Activated CD8-positive, alpha-beta T cell treated with anti-CD3 and anti-CD28 coated beads for 36 hours (primary cell): Measurements from ENCODE around the gene PON3. TPM values are rescaled to one million over a fixed set of nuclear protein-coding genes. Genes with fewer than 3 reads are reported as not detected.

Experiments used
- ATAC-seq: fragments of 200-7000 bp; cut with Tn5 transposase; one replicate; pipeline ENCODE4 v1.10.0; 2021; ENCODE audit warnings: mild to moderate bottlenecking, moderate library complexity
- CTCF ChIA-PET: fragments of 350-600 bp; sonication (Branson Sonifier 250); formaldehyde crosslinking; loops from one replicate; lab custom pipeline; 2021; ENCODE audit warnings: antibody characterized with exemption; lab: Charles Lee
- POLR2A ChIA-PET: fragments of 350-600 bp; sonication (Branson Sonifier 250); formaldehyde crosslinking; loops from one replicate; lab custom pipeline; 2021; ENCODE audit warnings: antibody characterized with exemption; lab: Charles Lee
- DNase-seq: peaks from one replicate; pipeline ENCODE4 v3.0.0-alpha.2; 2020
- H3K27ac Mint-ChIP-seq: one replicate; pipeline ENCODE4 v1.8.0; 2021; ENCODE audit warnings: mild to moderate bottlenecking, mixed read lengths
- H3K27me3 Mint-ChIP-seq: one replicate; pipeline ENCODE4 v1.8.0; 2021; ENCODE audit warnings: mixed read lengths
- H3K36me3 Mint-ChIP-seq: one replicate; pipeline ENCODE4 v1.8.0; 2021; ENCODE audit warnings: low read depth, mixed read lengths
- H3K4me1 Mint-ChIP-seq: one replicate; pipeline ENCODE4 v1.8.0; 2021; ENCODE audit warnings: low read depth, mixed read lengths
- H3K4me3 Mint-ChIP-seq: one replicate; pipeline ENCODE4 v1.8.0; 2021; ENCODE audit warnings: mild to moderate bottlenecking, moderate library complexity, mixed read lengths
- H3K9me3 Mint-ChIP-seq: one replicate; pipeline ENCODE4 v1.8.0; 2021; ENCODE audit warnings: mixed read lengths
- CTCF ChIP-seq: fragments of 200-600 bp; IDR thresholded peaks from one replicate; pipeline ENCODE4 v1.8.0; 2022; ENCODE audit warnings: antibody characterized with exemption, mild to moderate bottlenecking
- intact Hi-C: fragments of 100-400 bp; cut with micrococcal nuclease; formaldehyde crosslinking; loops from one replicate; pipeline ENCODE4 v1.10.0; 2022
- total RNA-seq, 2 experiments: library from RNA; stranded (reverse); gene quantifications; one replicate each; pipeline ENCODE4 v1.2.3, GENCODE V29; 2021

The PON3 gene
- total RNA-seq, 2 experiments from 2014 or later: not detected

GRCh38 chr7:95405208-95405607, 9.0 kb upstream of the PON3 start:
- intact Hi-C loops: no loop called here
- POLR2A ChIA-PET: no interaction called here
- ATAC-seq: no peak
- Mint-ChIP-seq H3K9me3 (no peaks in the 10 kb centered on the region), H3K4me1 (no peaks in the 10 kb centered on the region), H3K27ac (no peak overlapping the region), H3K27me3 (no peaks in the 10 kb centered on the region), H3K36me3 (no peaks in the 10 kb centered on the region), H3K4me3 (no peak overlapping the region)
- TF ChIP-seq CTCF: no peak
- CTCF ChIA-PET: interaction anchor here (2.8 kb wide), 1 partner anchor 10 kb away, joined by 21 read pairs; the partner anchor contains the start of gene PON3
- no peak for DNase-seq

- Mint-ChIP-seq H3K27me3 (peaks cover 2% of the 10 kb centered on the region), H3K4me3 (no peak overlapping the region), H3K9me3 (no peaks in the 10 kb centered on the region), H3K27ac (no peak overlapping the region), H3K36me3 (no peaks in the 10 kb centered on the region), H3K4me1 (no peaks in the 10 kb centered on the region)
- intact Hi-C loops: no loop called here
- no peak for TF ChIP-seq CTCF
- ChIA-PET CTCF (no interaction called here), POLR2A (no interaction called here)
- DNase-seq (no peak), ATAC-seq (no peak)
These were observed 8.2 kb upstream of the PON3 start for GRCh38 chr7:95404316-95404865.

GRCh38 chr7:95398155-95398940, 2.2 kb upstream of the PON3 start:
- Mint-ChIP-seq H3K9me3 (no peaks in the 10 kb centered on the region), H3K4me3 (no peak overlapping the region), H3K27ac (no peak overlapping the region), H3K4me1 (peaks cover 3% of the 10 kb centered on the region), H3K36me3 (no peaks in the 10 kb centered on the region), H3K27me3 (peaks cover 32% of the 10 kb centered on the region)
- no peak for DNase-seq
- POLR2A ChIA-PET: interaction anchor here (0.7 kb wide), 1 partner anchor 147 kb away, joined by 3 read pairs; no protein-coding TSS in a partner anchor
- no peak for ATAC-seq
- intact Hi-C loops: no loop called here
- no peak for TF ChIP-seq CTCF
- CTCF ChIA-PET: no interaction called here

- no peaks in the 10 kb centered on the region for H3K9me3 Mint-ChIP-seq
- no peak overlapping the region for H3K27ac Mint-ChIP-seq
- TF ChIP-seq CTCF: no peak
- DNase-seq: no peak
- ChIA-PET CTCF (interaction anchor here (4.9 kb wide), 1 partner anchor 80 kb away, joined by 36 read pairs; no protein-coding TSS in a partner anchor), POLR2A (no interaction called here)
- peaks cover 3% of the 10 kb centered on the region for H3K4me1 Mint-ChIP-seq
- H3K4me3 Mint-ChIP-seq: peak overlapping the region; percentile 3
- intact Hi-C loops: no loop called here
- ATAC-seq: no peak
- H3K36me3 Mint-ChIP-seq: no peaks in the 10 kb centered on the region
- H3K27me3 Mint-ChIP-seq: peaks cover 35% of the 10 kb centered on the region
These were observed 1.2 kb upstream of the PON3 start for GRCh38 chr7:95397381-95397780.

GRCh38 chr7:95395755-95396135, 430 bp downstream of the PON3 start:
- no peak for TF ChIP-seq CTCF
- H3K4me3 Mint-ChIP-seq: peak overlapping the region; percentile 62
- no peak for ATAC-seq
- peaks cover 35% of the 10 kb centered on the region for H3K27me3 Mint-ChIP-seq
- no peak overlapping the region for H3K27ac Mint-ChIP-seq
- intact Hi-C loops: no loop called here
- no peaks in the 10 kb centered on the region for H3K9me3 Mint-ChIP-seq
- H3K36me3 Mint-ChIP-seq: no peaks in the 10 kb centered on the region
- CTCF ChIA-PET: interaction anchor here (0.8 to 4.9 kb wide), 11 partner anchors 11 to 295 kb away, joined by 3 to 36 read pairs (median 4); no protein-coding TSS in a partner anchor
- H3K4me1 Mint-ChIP-seq: peaks cover 3% of the 10 kb centered on the region
- DNase-seq: no peak
- POLR2A ChIA-PET: no interaction called here
